Measurements from ENCODE around the gene ETNK1. TPM values are rescaled to one million over a fixed set of nuclear protein-coding genes. Genes with fewer than 3 reads are reported as not detected.
A peak's percentile ranks its signal among the peaks of the same experiment; 100 is the strongest.

The ETNK1 gene
- total RNA-seq, 4 donors from 2014 or later: 22.3 to 61.4 (median 25.7) TPM

DNA sequence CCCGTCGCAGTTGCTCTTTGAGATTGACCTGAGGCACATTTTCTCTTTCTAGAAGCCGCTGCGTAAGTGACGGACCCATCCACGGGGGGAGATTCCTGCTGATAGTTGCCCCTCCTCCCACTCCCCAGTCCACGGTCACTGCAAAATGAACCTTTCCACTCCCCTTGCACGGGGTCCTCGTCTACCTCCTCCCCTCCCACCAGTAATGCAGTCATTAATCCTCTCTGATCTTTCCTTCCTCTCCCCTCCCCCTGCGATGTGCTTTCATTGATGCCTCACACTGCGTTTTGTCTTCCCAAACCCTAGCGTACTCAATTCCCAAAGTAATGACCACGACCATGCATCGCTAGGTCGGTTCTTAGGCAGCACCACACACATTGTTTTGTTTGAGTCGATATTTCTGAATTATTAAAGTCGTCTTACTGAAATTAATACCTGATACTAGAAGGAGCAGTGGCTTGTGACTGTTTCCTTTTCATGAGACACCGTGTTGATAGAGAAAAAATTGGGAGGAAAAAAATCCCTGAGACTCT is 857 bp downstream of the ETNK1 start:
- no peaks in the 10 kb centered on the region for H3K9me3 ChIP-seq
- H3K4me3 ChIP-seq: peak overlapping the region; percentile 66
- TF ChIP-seq POLR2AphosphoS5 (IDR thresholded peaks at IDR 0.05) (no peak), EP300 (IDR thresholded peaks at IDR 0.05) (no peak), CTCF (IDR thresholded peaks at IDR 0.05) (no peak), POLR2A (IDR thresholded peaks at IDR 0.05) (no peak)
- H3K27me3 ChIP-seq: no peaks in the 10 kb centered on the region
- DNase-seq (ENCODE audit: low spot score in 2 of 2): no peak
- WGBS: under 1% methylated on average over 18 of the region's 18 CpGs
- no peaks in the 10 kb centered on the region for H3K36me3 ChIP-seq
- peak overlapping the region; percentile 91 for H3K27ac ChIP-seq
- H3K4me1 ChIP-seq: peaks cover 43% of the 10 kb centered on the region

DNA sequence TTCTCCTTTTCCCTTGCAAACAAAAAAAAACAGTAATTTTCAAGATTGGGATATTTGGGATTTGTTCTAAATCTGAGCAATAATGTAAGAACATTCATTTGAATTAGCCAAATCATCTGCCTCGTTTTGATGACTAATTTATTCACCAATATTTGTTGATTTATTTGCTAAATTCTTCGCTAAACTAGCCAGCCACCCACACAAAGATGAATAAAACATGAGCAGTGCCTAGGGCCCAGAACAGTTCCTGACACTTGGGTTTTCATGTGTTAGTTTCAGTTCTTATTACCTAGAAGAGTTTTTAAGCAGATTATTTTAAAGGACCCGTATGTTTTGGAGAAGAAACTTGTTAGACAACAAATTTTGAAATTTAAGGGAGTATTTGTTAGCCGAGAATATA is 1.4 kb downstream of the ETNK1 start:
- no peak for DNase-seq (ENCODE audit: low spot score in 2 of 2)
- Histone ChIP-seq H3K4me3 (peak overlapping the region; percentile 66), H3K36me3 (peaks cover 3% of the 10 kb centered on the region), H3K27ac (peak overlapping the region; percentile 91), H3K4me1 (peaks cover 47% of the 10 kb centered on the region), H3K9me3 (no peaks in the 10 kb centered on the region), H3K27me3 (no peaks in the 10 kb centered on the region)
- 3% methylated on average over 4 of the region's 4 CpGs for whole genome bisulfite sequencing
- no peak for TF ChIP-seq CTCF (IDR thresholded peaks at IDR 0.05)
- TF ChIP-seq EP300 (IDR thresholded peaks at IDR 0.05): no peak
- TF ChIP-seq POLR2AphosphoS5 (IDR thresholded peaks at IDR 0.05): no peak
- TF ChIP-seq POLR2A (IDR thresholded peaks at IDR 0.05): no peak

DNA sequence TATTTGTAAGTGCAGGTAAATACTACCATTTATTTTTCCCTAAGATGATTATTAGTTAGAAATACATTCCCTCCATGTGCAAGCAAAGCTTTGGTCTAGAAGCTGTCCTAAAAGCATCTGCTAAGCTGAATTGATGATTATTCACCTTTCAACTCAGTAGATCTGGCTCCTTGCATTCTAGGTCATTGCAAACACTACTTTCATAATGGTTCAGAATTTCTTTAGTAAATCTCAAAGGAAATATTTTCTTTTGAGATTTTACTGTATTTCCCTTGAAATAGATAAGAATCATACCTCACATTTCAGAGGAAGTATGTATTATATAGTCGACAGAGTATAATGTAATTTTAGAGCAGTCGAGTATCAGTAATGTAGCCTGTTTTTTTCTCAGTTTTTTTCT is 2.4 kb downstream of the ETNK1 start:
- H3K27me3 ChIP-seq: no peaks in the 10 kb centered on the region
- peaks cover 50% of the 10 kb centered on the region for H3K4me1 ChIP-seq
- no peak for TF ChIP-seq EP300 (IDR thresholded peaks at IDR 0.05)
- no peak for TF ChIP-seq CTCF (IDR thresholded peaks at IDR 0.05)
- TF ChIP-seq POLR2AphosphoS5 (IDR thresholded peaks at IDR 0.05): no peak
- no peak for TF ChIP-seq POLR2A (IDR thresholded peaks at IDR 0.05)
- H3K9me3 ChIP-seq: no peaks in the 10 kb centered on the region
- 32% methylated on average over 2 of the region's 2 CpGs for WGBS
- peak overlapping the region; percentile 91 for H3K27ac ChIP-seq
- peak overlapping the region; percentile 66 for H3K4me3 ChIP-seq
- no peak for DNase-seq (ENCODE audit: low spot score in 2 of 2)
- H3K36me3 ChIP-seq: peaks cover 4% of the 10 kb centered on the region

DNA sequence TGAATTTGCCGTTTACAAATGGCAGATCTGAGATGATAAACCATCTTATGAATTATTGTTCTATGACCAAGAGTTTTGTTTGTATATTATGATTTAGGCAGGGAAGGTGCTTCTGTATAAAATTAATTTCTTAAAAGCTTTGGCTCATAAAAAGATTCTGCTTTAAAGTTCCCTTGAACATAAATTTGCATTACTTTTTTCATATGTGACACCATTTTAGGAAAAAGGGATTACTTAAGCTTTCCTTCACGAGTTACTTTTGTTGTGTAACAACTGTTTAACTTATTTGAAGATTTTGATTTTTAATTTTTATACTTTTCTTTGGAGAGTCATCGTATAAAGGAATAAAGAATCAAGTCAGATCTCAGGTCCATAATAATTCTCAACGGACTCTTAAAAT is 3.3 kb downstream of the ETNK1 start:
- peaks cover 50% of the 10 kb centered on the region for H3K4me1 ChIP-seq
- 60% methylated on average over 4 of the region's 4 CpGs for WGBS

More for the DNA sequence above, 3.3 kb downstream of the ETNK1 start:
- H3K27ac ChIP-seq: no peak overlapping the region
- no peaks in the 10 kb centered on the region for H3K9me3 ChIP-seq
- TF ChIP-seq POLR2AphosphoS5 (IDR thresholded peaks at IDR 0.05) (no peak), EP300 (IDR thresholded peaks at IDR 0.05) (no peak), POLR2A (IDR thresholded peaks at IDR 0.05) (no peak), CTCF (IDR thresholded peaks at IDR 0.05) (no peak)
- H3K27me3 ChIP-seq: no peaks in the 10 kb centered on the region
- H3K36me3 ChIP-seq: peaks cover 4% of the 10 kb centered on the region
- peak overlapping the region; percentile 66 for H3K4me3 ChIP-seq
- no peak for DNase-seq (ENCODE audit: low spot score in 2 of 2)
